22Rv1 (cell line): Measurements from ENCODE around the gene GABRR1.

Experiments used
- CTCF ChIP-seq: fragments of 450-650 bp; IDR thresholded peaks from 2 replicates; pipeline ENCODE4 v1.5.1; 2017; ENCODE audit warnings: mild to moderate bottlenecking
- ZFX ChIP-seq: fragments of 450-650 bp; IDR thresholded peaks from 2 replicates; pipeline ENCODE4 v1.6.1; 2017; ENCODE audit warnings: antibody characterized with exemption, borderline replicate concordance

GRCh38 chr6:89194559-89194958 is 22.6 kb downstream of the GABRR1 start:
- TF ChIP-seq CTCF = no peak
- no peak for TF ChIP-seq ZFX
